Stimulated activated CD4-positive, alpha-beta T cell treated with anti-CD3 and anti-CD28 coated beads, Interleukin-12 subunit alpha, Interleukin-12 subunit beta, amount 100 ng/mL, for 24 hours (primary cell): Measurements from ENCODE around the gene SLC25A48.
A peak's percentile ranks its signal among the peaks of the same experiment; 100 is the strongest.
"Not testable (repeated sequence)": the region's sequence is repeated elsewhere in the genome, so short reads cannot be mapped to it uniquely, and the experiment has no call there.

Experiments
- DNase-seq, 2 experiments: peaks; one replicate each; pipeline ENCODE4 v3.0.0-alpha.2; 2020; ENCODE audit warnings: low read depth in 2 of 2

SLC25A48 gene

DNA sequence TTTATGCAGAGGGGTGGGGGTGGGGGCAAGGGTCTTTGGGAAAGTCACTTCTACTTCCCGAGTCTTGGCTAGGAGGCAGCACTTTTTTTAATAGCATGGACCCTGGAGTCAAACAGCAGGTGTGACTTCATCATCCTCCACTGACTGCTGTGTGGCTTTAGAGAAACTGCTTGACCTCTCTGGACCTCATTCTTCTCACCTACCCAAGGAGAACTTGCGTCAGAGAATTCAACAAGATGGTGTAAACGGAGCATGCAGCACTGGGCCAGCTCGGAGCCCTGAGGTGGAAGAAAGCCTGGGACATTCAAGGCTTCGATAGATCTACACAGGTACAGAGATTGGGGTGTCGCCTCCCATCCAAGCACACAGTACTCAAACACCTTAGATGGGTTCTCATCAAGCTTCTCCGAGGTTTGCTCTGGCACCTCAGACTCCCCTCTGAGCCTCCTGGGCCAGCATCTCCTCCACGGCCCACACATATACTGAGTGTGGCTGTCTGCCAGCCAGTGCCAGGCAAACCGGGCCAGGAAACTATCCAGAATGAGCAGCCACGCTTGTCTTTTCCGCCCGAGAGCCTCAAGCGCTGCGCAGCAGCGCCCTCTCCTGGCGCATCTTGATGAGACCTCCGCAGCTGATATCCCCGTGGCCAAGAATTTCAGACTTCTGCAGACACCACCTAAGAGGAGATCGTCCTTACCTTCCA, 4.6 kb upstream of the SLC25A48 start:
- DNase-seq: peak in 1 of 2 experiments; percentile 36

DNA sequence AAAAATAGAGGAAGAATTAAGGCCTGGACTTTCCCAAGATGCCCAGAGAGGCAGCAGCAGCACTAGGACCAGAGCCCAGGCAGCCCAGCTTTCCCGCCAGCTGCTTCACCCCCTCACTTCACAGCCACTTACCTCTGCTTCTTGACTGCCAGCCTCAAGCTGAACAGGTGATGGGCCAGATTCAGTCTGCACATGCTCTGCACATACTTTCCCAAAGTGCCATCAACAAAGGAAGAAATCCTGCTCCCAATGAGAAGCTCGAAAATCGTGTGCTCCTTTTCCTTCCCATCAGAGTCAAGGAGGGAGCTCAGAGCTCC, 4.1 kb upstream of the SLC25A48 start:
- no peak for DNase-seq

DNA sequence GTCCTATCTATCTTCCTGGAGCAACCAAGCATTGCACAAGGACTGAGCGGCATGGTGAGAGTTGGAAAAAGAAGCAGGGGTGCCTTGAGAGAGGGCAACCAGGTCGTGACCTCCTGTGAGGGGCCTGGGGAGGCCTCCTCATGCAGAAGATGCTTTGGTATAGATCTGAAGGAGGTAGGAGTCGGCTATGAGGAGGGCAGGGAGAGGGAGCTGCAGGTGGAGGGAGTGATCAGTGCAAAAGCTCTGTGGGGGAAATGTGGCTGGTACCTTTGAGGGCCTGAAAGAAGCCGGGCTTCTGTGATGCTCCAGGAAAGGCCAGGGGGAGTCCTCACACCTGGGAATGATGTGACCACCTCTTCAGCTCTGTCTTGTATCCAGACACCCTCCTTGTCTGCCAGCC, 3.6 kb upstream of the SLC25A48 start:
- DNase-seq: no peak

DNA sequence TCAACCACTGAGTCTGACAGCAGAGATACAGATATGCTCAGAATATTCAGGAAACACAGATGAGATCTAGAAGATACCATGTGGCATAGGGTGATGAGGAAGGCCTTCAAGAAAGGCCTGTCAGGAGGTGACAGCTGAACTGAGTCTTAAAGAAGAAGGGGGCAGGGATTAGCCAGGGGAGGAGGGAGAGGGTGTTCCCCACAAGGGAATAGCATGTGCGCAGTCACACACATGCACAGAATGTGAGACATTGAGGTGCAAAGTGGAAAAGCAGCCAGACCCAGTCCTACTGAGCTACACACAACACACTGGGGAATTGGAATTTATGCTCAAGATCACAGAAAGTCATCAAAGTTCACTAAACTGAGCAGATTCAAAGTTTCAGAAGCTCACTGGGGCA, 3.0 kb upstream of the SLC25A48 start:
- DNase-seq: no peak

DNA sequence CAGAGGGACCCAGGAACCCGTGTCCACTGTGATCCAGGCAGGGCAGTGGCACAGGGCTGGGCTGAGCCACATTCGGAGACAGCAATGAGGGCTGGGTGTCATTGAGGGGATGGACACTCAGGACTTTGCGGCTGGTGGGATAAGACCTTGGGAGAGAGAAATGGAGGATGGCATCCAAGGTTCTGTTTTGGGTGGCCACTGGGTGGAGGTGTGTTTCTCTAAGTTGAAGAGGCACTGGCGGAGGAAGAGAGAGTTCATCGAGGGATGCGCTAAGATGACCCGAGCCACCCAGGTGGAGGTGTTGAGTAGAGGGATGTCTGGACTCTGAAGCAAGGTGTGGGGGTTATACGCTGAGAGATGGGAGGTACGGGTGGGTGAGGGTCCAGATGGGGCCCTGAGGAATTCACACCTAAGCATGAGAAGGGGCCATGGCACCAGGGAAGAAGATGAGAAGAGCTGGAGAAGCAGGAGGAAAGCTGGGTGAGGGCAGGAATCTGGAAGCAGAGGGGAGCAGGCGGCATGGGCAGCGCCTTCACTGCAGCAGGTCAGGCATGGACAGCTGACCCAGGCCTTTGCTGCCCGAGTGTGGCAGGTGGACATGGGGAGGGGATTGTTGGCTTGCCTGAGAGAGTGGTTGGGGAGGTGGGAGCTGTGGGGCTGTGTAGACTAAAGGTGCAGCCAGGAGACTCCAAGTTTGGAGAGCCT, 2.5 kb upstream of the SLC25A48 start:
- DNase-seq: no peak

DNA sequence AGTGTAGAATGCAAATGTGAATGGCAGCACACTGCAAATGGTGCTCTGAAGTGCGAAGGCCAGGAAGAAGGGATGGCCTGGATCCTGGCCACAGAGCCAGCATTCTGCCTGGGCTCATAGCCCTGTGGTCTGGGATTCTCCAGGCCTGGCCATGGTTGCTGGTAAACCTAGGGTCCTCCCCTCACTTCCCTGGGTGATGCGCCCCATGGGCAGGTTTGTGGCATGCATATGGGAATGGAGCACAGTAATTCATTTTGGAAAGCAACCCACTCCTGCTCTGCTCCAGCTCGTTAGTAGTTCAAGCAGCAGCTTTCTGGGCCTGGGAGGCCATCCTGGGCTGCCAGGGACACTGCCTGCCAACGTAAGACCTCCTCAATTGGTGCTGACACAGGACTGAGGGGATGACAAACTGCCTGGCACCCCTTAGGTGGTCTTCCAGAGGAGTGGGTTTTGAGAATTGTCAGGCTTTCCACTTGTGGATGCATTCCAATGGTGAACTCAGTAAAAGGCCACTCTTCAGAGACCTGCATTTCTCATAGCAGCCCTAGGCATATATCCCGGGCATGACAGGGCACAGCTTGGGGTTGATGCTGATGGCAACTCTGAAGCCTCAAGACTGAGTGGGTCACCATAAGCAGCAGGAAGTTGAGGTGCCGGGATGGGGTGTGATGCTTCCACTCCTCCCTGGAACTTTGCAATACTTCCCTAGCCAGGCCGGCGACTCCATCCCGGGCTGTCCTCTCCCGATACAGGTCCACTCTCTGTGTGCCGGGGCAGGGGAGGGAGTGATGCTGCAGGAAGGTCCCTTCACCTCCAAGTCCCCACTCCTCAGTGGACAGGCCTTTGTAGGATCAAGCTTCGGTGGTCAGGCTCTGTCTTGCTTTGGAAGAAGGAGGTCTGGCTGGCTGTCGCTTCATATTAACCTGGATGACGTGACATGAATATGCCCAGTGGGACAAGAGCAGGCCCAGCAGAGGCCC, 1.2 kb upstream of the SLC25A48 start:
- DNase-seq: no peak

DNA sequence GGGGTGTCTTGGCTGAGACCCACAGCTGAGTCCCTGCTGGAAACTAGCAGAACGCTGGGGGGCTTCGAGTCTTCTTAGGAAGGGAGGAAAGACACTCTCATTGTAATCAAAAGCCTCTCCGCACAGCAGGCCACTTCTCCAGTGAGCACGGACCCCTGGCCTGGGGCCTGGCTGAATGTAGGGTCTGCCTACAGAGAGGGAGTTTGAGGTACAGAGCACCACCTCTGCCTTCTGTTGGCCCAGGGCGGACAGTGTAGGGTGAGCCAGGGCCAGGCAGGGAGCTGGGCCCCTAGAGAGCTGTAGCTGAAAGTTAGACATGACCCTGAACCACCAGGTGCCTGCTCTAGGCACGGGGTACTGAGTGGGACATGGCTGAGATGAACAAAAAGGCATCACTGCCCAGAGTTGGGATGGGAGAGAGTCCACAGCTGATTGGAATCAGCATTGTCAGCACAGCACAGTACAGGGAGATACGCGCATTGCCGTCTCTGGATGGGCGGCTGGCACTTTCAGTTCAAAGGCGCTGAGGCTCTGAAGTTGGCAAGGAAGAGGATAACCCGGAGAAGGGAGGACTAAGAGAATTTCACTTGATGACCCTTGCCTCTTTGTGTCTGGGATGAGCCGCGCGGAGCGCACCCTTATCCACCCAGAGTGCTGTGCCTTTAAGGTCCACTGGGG, 363 bp upstream of the SLC25A48 start:
- no peak for DNase-seq

DNA sequence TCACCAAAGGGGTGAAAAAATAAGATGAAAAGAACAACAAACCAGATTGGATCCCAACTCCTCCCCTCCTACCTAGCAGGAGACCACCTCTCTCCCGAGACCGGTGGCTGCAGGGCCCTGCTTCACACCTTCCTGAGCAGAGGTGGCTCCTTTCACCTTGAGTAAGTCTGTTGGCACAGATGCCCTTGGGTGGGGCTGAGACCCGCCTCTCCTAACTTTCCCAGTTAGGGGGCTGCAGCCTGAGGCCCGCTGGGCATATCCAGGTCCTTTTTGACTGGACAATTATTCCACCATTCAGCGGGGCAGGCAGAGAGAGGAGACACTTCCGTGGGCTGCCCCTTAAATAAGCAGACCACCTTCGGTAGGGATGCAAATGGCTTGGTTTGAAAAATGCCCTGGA, 1.3 kb downstream of the SLC25A48 start:
- DNase-seq: no peak

DNA sequence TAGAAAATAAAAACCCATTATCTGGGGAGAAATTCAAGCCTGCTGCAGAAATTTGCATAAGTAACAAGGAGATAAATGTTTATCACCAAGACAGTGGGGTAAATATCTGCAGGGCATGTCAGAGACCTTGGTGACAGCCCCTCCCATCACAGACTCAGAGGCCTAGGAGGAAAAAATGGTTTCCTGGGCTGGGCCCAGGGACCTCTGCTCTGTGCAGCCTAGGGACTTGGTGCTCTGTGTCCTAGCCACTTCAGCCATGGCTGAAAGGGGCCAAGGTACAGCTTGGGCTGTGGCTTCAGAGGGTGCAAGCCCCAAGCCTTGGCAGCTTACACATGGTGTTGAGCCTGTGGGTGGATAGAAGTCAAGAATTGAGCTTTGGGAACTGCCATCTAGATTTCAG, 3.9 kb downstream of the SLC25A48 start:
- DNase-seq: not testable (repeated sequence)

DNA sequence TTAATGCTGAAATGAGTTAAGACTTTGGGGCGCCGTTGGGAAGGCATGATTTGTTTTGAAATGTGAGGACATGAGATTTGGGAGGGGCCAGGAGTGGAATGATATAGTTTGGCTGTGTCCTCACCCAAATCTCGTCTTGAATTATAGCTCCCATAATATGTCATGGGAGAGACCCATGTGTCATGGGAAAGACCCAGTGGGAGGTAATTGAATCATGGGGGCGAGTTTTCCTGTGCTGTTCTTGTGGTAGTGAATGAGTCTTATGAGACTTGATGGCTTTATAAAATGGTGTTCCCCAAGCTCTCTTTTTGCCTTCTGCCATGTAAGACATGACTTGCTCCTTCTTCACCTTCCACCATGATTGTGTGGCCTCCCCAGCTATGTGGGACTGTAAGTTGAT, 5.1 kb downstream of the SLC25A48 start:
- no peak for DNase-seq

DNA sequence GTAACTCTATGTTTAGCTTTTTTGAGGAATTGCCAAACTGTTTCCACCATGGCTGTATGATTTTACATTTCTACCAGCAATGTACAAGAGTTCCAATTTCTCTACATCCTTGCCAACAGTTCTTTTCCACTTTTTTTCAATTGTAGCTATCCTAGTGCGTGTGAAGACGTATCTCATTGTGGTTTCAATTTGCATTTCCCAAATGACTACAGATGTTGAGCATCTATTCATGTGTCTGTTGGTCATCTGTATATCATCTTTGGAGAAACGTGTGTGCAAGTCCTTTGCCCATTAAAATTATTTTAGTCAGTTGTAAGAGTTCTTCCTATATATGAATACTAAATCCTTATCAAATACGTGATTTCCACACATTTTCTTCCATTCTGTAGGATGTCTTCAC, 6.5 kb downstream of the SLC25A48 start:
- no peak for DNase-seq

DNA sequence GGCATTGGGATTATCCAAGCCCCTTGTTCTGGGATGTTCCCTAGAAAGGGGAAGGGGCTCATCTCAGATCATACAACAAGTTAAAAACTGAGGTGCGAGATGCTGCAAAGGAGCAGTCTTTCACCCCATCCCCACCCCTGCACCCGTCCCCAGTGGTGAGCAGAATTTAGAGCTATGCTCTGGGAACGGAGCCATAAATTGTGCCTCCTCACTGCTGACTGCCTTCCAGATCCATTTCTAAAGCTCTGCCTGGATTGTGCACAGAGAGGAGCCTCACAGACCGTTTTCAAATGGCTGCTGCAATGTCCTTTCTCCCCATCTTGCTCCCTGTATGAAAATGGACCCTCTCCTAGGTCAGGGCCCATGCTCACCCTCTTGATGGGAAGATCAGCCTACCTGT, 8.3 kb downstream of the SLC25A48 start:
- no peak for DNase-seq

DNA sequence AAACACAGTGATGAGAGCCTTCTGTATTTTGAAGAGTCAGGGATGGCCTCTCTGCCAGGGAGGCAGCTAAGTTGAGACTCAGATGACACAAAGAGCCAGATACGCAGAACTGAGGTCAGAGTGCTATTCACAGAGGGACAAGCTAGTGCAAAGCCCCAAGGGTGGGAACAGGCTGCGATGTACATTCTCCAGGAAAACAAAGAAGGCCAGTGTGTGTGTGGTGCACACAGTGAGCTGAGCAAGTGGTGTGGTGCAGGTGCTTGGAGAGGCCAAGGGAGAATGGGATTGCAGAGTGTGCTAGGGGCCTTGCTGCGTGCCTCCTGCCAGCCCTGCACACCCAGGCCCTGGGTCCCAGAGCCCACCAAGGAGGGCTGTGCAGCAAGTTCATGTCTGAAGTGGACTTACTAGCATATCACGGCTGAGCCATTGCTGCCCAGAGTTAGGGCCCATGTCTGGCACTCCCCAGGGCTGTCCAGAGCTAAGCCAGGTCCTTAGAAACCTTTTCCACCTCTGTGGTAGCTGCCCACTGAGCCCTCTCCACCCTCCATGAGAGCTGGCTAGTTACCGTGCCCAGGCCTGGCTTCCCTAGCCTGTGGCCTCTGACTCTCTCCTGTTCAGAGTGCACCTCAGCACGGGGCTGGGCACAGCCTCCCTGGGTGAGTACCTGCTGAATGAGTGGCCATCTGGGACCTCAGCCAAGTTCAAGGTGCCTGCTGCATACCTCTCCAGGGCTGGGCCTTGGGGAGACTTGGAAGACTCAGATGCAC, 9.3 kb downstream of the SLC25A48 start:
- DNase-seq: no peak

DNA sequence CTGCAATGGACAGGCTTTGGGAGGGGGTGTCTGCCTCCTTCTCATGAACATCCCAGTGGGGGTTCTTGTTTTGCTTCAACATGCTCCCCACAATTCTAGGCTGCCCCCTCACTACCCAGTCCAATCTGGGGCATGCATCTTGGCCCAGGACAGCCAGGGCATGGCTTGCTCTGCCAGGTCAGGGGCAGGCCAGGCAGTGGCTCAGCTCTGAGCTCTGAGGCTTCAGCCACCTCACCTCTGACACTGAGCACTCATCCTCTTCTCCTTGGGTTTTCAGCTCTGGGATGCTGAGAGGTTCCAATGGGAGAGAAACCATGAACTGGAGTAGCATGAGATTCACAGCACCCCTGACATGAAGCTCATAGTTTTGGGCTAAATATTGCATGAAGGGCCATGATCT, 11.8 kb downstream of the SLC25A48 start:
- no peak for DNase-seq

DNA sequence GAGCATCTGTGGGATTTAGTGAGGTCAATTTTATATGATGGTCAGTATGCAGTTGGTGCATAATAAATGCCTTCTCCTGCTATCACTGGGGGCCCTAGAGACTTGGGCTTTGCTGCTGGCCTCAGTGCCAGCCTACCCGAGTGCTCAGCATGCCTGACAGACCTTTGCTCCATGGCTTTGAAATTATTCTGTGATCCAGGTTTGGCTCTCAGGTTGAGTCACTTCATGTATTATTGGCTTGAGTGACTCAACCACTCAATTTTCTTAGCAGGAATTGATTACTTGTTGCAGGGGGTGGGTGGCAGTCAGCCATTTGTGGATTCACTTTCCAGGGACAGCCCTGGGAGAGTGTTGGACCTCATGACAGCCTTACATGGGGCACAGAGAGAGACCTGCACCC, 13.5 kb downstream of the SLC25A48 start:
- DNase-seq: no peak

DNA sequence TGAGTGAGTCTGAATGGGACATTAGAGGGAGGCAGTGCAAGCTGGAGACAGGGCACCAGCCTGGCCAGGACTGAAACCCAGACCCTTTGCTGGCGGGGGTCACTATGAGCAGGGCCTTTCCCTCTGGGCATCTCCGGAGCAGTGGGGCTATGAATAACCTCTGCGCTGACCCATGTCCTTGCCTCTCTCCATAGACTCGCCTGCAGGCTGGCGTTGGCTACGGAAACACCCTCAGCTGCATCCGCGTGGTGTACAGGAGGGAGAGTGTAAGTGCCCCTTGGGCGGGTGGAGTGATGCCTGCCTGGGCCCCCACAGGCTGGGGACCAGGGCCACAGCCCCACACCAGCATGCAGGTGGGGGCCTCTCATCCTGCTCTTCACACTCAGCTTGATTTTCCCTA, 15.8 kb downstream of the SLC25A48 start:
- DNase-seq: no peak

DNA sequence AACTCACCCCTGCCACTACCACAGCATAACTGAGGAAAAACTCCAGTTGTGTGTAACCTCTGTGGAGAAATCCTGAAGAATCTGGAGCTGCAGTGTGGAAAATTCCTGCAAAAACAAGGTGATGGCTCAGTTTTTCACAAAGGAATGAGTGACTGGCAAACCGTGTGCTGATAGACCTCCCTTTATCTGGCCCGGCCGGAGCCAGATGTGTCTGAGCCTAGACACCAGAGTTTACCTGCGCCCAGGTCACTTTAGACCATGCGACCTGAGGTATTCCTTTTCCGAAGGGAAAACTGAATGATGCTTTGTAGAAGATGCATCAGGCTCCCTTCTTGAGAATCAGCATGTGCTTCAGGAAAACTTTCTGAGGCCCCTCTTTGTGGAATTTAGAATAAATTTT, 16.2 kb downstream of the SLC25A48 start:
- DNase-seq: no peak

DNA sequence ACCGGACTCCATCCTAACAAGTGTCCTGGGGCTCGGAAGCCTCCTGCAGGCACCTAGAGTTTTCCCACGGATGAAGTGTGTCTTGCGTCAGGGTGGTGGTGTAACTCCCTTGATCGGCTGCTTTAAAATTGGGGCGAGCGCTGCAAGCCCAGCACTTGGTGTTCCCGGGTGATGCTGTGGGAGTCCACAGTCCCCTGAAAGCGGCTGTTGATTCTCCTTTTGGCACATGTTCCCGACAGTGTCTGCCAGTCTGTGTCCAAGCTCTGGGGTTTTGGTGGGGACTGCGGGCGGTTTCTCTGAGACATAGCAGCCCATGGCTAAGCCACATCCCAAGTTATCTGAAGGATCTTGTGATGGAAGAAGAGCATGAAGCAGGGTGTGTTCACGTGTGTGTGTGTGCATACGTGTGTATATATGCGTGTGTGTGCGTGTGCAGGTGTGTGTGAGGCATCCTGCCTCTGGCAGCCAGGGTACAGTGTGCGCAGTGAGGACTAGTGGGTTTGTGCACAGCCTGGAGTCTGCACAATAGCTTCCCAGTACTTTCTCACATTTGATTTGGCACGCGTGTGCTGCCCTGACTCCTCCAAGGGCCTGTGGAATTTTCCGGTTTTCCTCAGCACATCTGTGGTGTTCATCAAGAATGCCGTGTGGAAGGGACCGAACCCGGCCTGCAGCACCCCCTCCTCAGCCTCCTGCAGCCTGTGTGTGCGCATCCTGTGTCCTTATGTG, 16.9 kb downstream of the SLC25A48 start:
- DNase-seq: no peak

DNA sequence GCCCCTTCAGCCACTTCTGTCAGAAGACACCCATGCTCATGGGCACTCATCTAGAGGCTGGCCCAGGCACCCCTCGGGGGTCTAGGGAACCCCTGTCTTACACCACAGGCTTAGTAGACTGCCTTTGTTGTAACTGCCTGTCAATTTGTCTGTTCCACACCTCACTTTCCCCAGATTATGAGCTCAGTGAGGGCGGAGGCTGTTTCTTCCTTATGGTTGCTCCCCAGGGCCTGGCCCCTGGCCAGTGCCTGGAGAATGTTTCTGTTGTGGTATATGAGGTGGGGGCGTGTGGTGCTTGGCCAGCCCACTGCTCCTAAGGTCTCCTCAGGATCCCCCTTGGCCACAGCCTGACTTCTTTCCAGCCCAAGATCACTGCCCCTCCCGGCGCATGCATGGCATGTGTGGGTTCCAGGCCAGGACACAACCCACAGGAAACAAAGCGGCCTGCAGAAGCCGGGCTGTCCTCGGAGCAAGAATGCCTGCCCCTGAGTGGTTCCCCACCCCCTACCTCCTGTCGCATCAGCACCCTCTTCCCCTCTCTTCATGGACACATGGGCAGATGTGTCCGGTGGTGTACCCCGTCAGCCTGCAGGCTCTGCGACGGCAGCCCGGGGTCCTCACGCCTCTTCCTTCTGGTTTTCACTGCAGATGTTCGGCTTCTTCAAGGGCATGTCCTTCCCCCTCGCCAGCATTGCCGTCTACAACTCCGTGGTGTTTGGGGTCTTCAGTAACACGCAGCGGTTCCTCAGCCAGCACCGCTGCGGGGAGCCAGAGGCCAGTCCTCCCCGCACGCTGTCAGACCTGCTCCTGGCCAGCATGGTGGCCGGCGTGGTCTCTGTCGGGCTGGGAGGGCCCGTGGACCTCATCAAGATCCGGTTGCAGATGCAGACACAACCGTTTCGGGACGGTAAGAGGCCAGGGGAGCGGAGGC, 17.7 kb downstream of the SLC25A48 start:
- no peak for DNase-seq
